Cardiac atrium fibroblast (primary cell): ENCODE results near the gene UEVLD. TPM values are rescaled to one million over a fixed set of nuclear protein-coding genes. Genes with fewer than 3 reads are reported as not detected.

Experiments
- total RNA-seq: library from RNA; depleted of rRNA; stranded (reverse); fragments of >200 nt; gene quantifications from 2 replicates; pipeline ENCODE4 v1.2.3, GENCODE V29; 2015

The UEVLD gene
- total RNA-seq: 17.7 and 22.4 TPM in 2 replicates

GRCh38 chr11:18588297-18589252 lies at the start of gene UEVLD:
Gene UEVLD, minus strand, starts transcription at chr11:18588734. Its CDS starts 80 bp downstream, at chr11:18588654.

GRCh38 chr11:18634140-18635032 lies 45.9 kb upstream of the UEVLD start, which contains the start of gene SPTY2D1:
Gene SPTY2D1, minus strand, starts transcription at chr11:18634342. Its CDS starts 85 bp downstream, at chr11:18634257.

GRCh38 chr11:18599739-18600230 lies 11.3 kb upstream of the UEVLD start, which contains the start of gene MISFA:
Gene MISFA, plus strand, starts transcription at chr11:18599789. Its CDS starts 140 bp downstream, at chr11:18599929.

GRCh38 chr11:18526521-18527296 lies 61.8 kb downstream of the UEVLD start, which contains the start of gene TSG101:
Gene TSG101, minus strand, starts transcription at chr11:18526942. Its CDS starts 126 bp downstream, at chr11:18526816.

Other genes starting within 250 kb of the UEVLD start
- 1,968 and 2,018 TPM in 2 replicates for gene LDHA, start 194.2 kb downstream of the UEVLD start, total RNA-seq
- not detected in 2 replicates for gene LDHC, start 176.4 kb downstream of the UEVLD start, total RNA-seq
- gene LDHAL6A, start 132.9 kb downstream of the UEVLD start, total RNA-seq: not detected in 2 replicates
- 90.9 and 120 TPM in 2 replicates for gene TSG101, start 61.8 kb downstream of the UEVLD start, total RNA-seq
- 7.6 TPM in 1 of 2 replicates, not detected in the other for gene MISFA, start 11.1 kb upstream of the UEVLD start, total RNA-seq
- gene SPTY2D1, start 45.6 kb upstream of the UEVLD start, total RNA-seq: 11.7 TPM in 2 replicates
- gene TMEM86A, start 110.0 kb upstream of the UEVLD start, total RNA-seq: 0.54 and 2.1 TPM in 2 replicates
- gene IGSF22, start 137.5 kb upstream of the UEVLD start, total RNA-seq: not detected in 2 replicates
- not detected in 2 replicates for gene PTPN5, start 203.1 kb upstream of the UEVLD start, total RNA-seq